SJSA1 (cell line): ENCODE measurements around the gene GMFB. TPM values are rescaled to one million over a fixed set of nuclear protein-coding genes. Genes with fewer than 3 reads are reported as not detected.

ENCODE experiments used
- DNase-seq, 2 experiments: peaks; one replicate each; pipeline ENCODE4 v3.0.0-alpha.2; 2015 to 2020; ENCODE audit warnings: low spot score in 2 of 2, low read depth in 1 of 2
- H3K27ac ChIP-seq: fragments of 250-450 bp; sonication (Bioruptor Pico); 2 replicates; pipeline ENCODE4 v1.5.1; 2020; ENCODE audit warnings: mild to moderate bottlenecking, moderate library complexity
- H3K27me3 ChIP-seq: fragments of 250-450 bp; sonication (Bioruptor Pico); replicated peaks from 2 replicates; pipeline ENCODE4 v1.5.1; 2020; ENCODE audit warnings: mild to moderate bottlenecking, moderate library complexity
- H3K36me3 ChIP-seq: fragments of 250-450 bp; sonication (Bioruptor Pico); 2 replicates; pipeline ENCODE4 v1.5.1; 2020; ENCODE audit warnings: mild to moderate bottlenecking
- H3K4me1 ChIP-seq: fragments of 250-450 bp; sonication (Bioruptor Pico); replicated peaks from 2 replicates; pipeline ENCODE4 v1.6.1; 2021; ENCODE audit warnings: mild to moderate bottlenecking
- H3K4me3 ChIP-seq: fragments of 250-450 bp; sonication (Bioruptor Pico); 2 replicates; pipeline ENCODE4 v1.5.1; 2020; ENCODE audit warnings: mild to moderate bottlenecking
- H3K9me3 ChIP-seq: fragments of 250-450 bp; sonication (Bioruptor Pico); replicated peaks from 2 replicates; pipeline ENCODE4 v1.5.1; 2020; ENCODE audit warnings: mild to moderate bottlenecking
- total RNA-seq: library from RNA; depleted of rRNA; stranded (reverse); fragments of >200 nt; shearing (Covaris generic); gene quantifications from 2 replicates; pipeline ENCODE4 v1.2.3, GENCODE V29; 2014

The GMFB gene
- total RNA-seq, 1 experiment from 2014 or later = 86.2 TPM

GRCh38 chr14:54487771-54488170, 1.0 kb downstream of the GMFB start:
- H3K36me3 ChIP-seq = peaks cover 24% of the 10 kb centered on the region
- H3K27me3 ChIP-seq = no peaks in the 10 kb centered on the region
- peaks cover 14% of the 10 kb centered on the region for H3K4me1 ChIP-seq
- no peaks in the 10 kb centered on the region for H3K9me3 ChIP-seq
- H3K4me3 ChIP-seq = peak overlapping the region; percentile 74
- peak overlapping the region; percentile 87 for H3K27ac ChIP-seq
- DNase-seq = peak in 1 of 2 experiments; percentile 46

- no peak overlapping the region for H3K4me3 ChIP-seq
- no peak for DNase-seq
- no peaks in the 10 kb centered on the region for H3K9me3 ChIP-seq
- no peak overlapping the region for H3K27ac ChIP-seq
- peaks cover 14% of the 10 kb centered on the region for H3K4me1 ChIP-seq
- no peaks in the 10 kb centered on the region for H3K27me3 ChIP-seq
- peaks cover 35% of the 10 kb centered on the region for H3K36me3 ChIP-seq
These were observed 2.1 kb downstream of the GMFB start for GRCh38 chr14:54486685-54487084.

- Histone ChIP-seq H3K9me3 (no peaks in the 10 kb centered on the region), H3K36me3 (peaks cover 50% of the 10 kb centered on the region), H3K27me3 (no peaks in the 10 kb centered on the region), H3K4me1 (peaks cover 7% of the 10 kb centered on the region), H3K4me3 (no peak overlapping the region), H3K27ac (no peak overlapping the region)
- DNase-seq = no peak
These were observed 4.9 kb downstream of the GMFB start for GRCh38 chr14:54483846-54484245.

GRCh38 chr14:54483073-54483745, 5.6 kb downstream of the GMFB start:
- Histone ChIP-seq H3K9me3 (no peaks in the 10 kb centered on the region), H3K4me1 (peaks cover 7% of the 10 kb centered on the region), H3K27me3 (no peaks in the 10 kb centered on the region), H3K27ac (no peak overlapping the region), H3K4me3 (no peak overlapping the region), H3K36me3 (peaks cover 52% of the 10 kb centered on the region)
- no peak for DNase-seq

GRCh38 chr14:54481695-54482094, 7.1 kb downstream of the GMFB start:
- Histone ChIP-seq H3K36me3 (peaks cover 43% of the 10 kb centered on the region), H3K4me1 (no peaks in the 10 kb centered on the region), H3K9me3 (no peaks in the 10 kb centered on the region), H3K27ac (no peak overlapping the region), H3K4me3 (no peak overlapping the region), H3K27me3 (no peaks in the 10 kb centered on the region)
- DNase-seq = no peak

- H3K27me3 ChIP-seq = no peaks in the 10 kb centered on the region
- no peak overlapping the region for H3K27ac ChIP-seq
- DNase-seq = no peak
- no peaks in the 10 kb centered on the region for H3K4me1 ChIP-seq
- peaks cover 43% of the 10 kb centered on the region for H3K36me3 ChIP-seq
- H3K4me3 ChIP-seq = no peak overlapping the region
- H3K9me3 ChIP-seq = no peaks in the 10 kb centered on the region
These were observed 7.8 kb downstream of the GMFB start for GRCh38 chr14:54480830-54481562.

- H3K4me1 ChIP-seq = no peaks in the 10 kb centered on the region
- H3K36me3 ChIP-seq = peaks cover 43% of the 10 kb centered on the region
- DNase-seq = no peak
- no peaks in the 10 kb centered on the region for H3K27me3 ChIP-seq
- H3K9me3 ChIP-seq = no peaks in the 10 kb centered on the region
- H3K27ac ChIP-seq = no peak overlapping the region
- H3K4me3 ChIP-seq = no peak overlapping the region
These were observed 10.1 kb downstream of the GMFB start for GRCh38 chr14:54478636-54479215.

GRCh38 chr14:54475911-54476310, 12.9 kb downstream of the GMFB start:
- H3K4me1 ChIP-seq = no peaks in the 10 kb centered on the region
- H3K27ac ChIP-seq = no peak overlapping the region
- no peaks in the 10 kb centered on the region for H3K9me3 ChIP-seq
- no peak for DNase-seq
- H3K27me3 ChIP-seq = no peaks in the 10 kb centered on the region
- peaks cover 18% of the 10 kb centered on the region for H3K36me3 ChIP-seq
- H3K4me3 ChIP-seq = no peak overlapping the region

- H3K27ac ChIP-seq = no peak overlapping the region
- DNase-seq = no peak
- no peaks in the 10 kb centered on the region for H3K27me3 ChIP-seq
These were observed 13.4 kb downstream of the GMFB start for GRCh38 chr14:54475187-54475899.

GRCh38 chr14:54474232-54474793, 14.5 kb downstream of the GMFB start:
- Histone ChIP-seq H3K27ac (no peak overlapping the region), H3K27me3 (no peaks in the 10 kb centered on the region), H3K4me3 (no peak overlapping the region), H3K4me1 (no peaks in the 10 kb centered on the region), H3K9me3 (no peaks in the 10 kb centered on the region), H3K36me3 (peaks cover 8% of the 10 kb centered on the region)
- no peak for DNase-seq

More at GRCh38 chr14:54475187-54475899, 13.4 kb downstream of the GMFB start:
- Histone ChIP-seq H3K4me3 (no peak overlapping the region), H3K36me3 (peaks cover 13% of the 10 kb centered on the region), H3K9me3 (no peaks in the 10 kb centered on the region), H3K4me1 (no peaks in the 10 kb centered on the region)

GRCh38 chr14:54472315-54472714, 16.5 kb downstream of the GMFB start:
- DNase-seq = no peak
- H3K4me1 ChIP-seq = no peaks in the 10 kb centered on the region
- no peak overlapping the region for H3K4me3 ChIP-seq
- H3K27me3 ChIP-seq = no peaks in the 10 kb centered on the region
- no peaks in the 10 kb centered on the region; the same call in 1 of the 2 replicates for H3K36me3 ChIP-seq
- H3K9me3 ChIP-seq = no peaks in the 10 kb centered on the region; the same call in 1 of the 2 replicates
- H3K27ac ChIP-seq = no peak overlapping the region

GRCh38 chr14:54471641-54472040, 17.1 kb downstream of the GMFB start:
- Histone ChIP-seq H3K27ac (no peak overlapping the region), H3K27me3 (no peaks in the 10 kb centered on the region), H3K9me3 (no peaks in the 10 kb centered on the region; the same call in 1 of the 2 replicates), H3K36me3 (no peaks in the 10 kb centered on the region; the same call in 1 of the 2 replicates), H3K4me1 (no peaks in the 10 kb centered on the region), H3K4me3 (no peak overlapping the region)
- no peak for DNase-seq

GRCh38 chr14:54470701-54471100, 18.1 kb downstream of the GMFB start:
- Histone ChIP-seq H3K27me3 (no peaks in the 10 kb centered on the region), H3K4me1 (no peaks in the 10 kb centered on the region), H3K9me3 (no peaks in the 10 kb centered on the region; the same call in 1 of the 2 replicates), H3K4me3 (no peak overlapping the region), H3K27ac (no peak overlapping the region), H3K36me3 (no peaks in the 10 kb centered on the region; the same call in 1 of the 2 replicates)
- no peak for DNase-seq
